Hepatocyte (in vitro differentiated cells): Measurements from ENCODE around the gene GRK3. TPM values are rescaled to one million over a fixed set of nuclear protein-coding genes. Genes with fewer than 3 reads are reported as not detected.

ENCODE experiments used
- DNase-seq: peaks from one replicate; pipeline ENCODE4 v3.0.0-alpha.2; 2016; ENCODE audit warnings: low spot score
- H2AFZ ChIP-seq: fragments of 200-600 bp; sonication (generic); 2 replicates; pipeline ENCODE4 v1.6.0; 2016; ENCODE audit warnings: antibody characterized with exemption, mild to moderate bottlenecking
- H3K27ac ChIP-seq: fragments of 200-600 bp; sonication (generic); 2 replicates; pipeline ENCODE4 v1.5.1; 2016; ENCODE audit warnings: mild to moderate bottlenecking
- H3K27me3 ChIP-seq: fragments of 200-600 bp; sonication (generic); 2 replicates; pipeline ENCODE4 v1.6.1; 2016
- H3K36me3 ChIP-seq: fragments of 200-600 bp; sonication (generic); replicated peaks from 2 replicates; pipeline ENCODE4 v1.5.1; 2016; ENCODE audit warnings: low read depth; ENCODE audit not compliant: insufficient read depth
- H3K4me1 ChIP-seq: fragments of 200-600 bp; sonication (generic); 2 replicates; pipeline ENCODE4 v1.5.1; 2016; ENCODE audit warnings: mild to moderate bottlenecking, moderate library complexity; ENCODE audit not compliant: insufficient read depth
- H3K4me2 ChIP-seq: fragments of 200-600 bp; sonication (generic); 2 replicates; pipeline ENCODE4 v1.6.0; 2016
- H3K4me3 ChIP-seq: fragments of 200-600 bp; sonication (generic); 2 replicates; pipeline ENCODE4 v1.5.1; 2016; ENCODE audit warnings: mild to moderate bottlenecking
- H3K79me2 ChIP-seq: fragments of 200-600 bp; sonication (generic); 2 replicates; pipeline ENCODE4 v1.6.0; 2017; ENCODE audit warnings: mild to moderate bottlenecking
- H3K9me2 ChIP-seq: fragments of 200-600 bp; sonication (generic); replicated peaks from 2 replicates; pipeline ENCODE4 v1.6.0; 2017; ENCODE audit warnings: mild to moderate bottlenecking; ENCODE audit not compliant: insufficient read depth
- H3K9me3 ChIP-seq: fragments of 200-600 bp; sonication (generic); 2 replicates; pipeline ENCODE4 v1.5.1; 2016; ENCODE audit warnings: low read depth, mild to moderate bottlenecking
- H4K20me1 ChIP-seq: fragments of 200-600 bp; sonication (generic); 2 replicates; pipeline ENCODE4 v1.6.0; 2016; ENCODE audit warnings: mild to moderate bottlenecking; ENCODE audit not compliant: insufficient read depth, poor library complexity, severe bottlenecking
- EZH2 ChIP-seq: fragments of 200-600 bp; sonication (generic); IDR thresholded peaks from 2 replicates; pipeline ENCODE4 v1.6.1; 2016; ENCODE audit warnings: antibody characterized with exemption, mild to moderate bottlenecking, borderline replicate concordance
- EZH2phosphoT487 ChIP-seq: fragments of 200-600 bp; sonication (generic); IDR thresholded peaks from one replicate; pipeline ENCODE4 v1.6.1; 2018; ENCODE audit warnings: antibody characterized with exemption, mild to moderate bottlenecking, low read depth, moderate library complexity; ENCODE audit not compliant: unreplicated experiment, severe bottlenecking
- WGBS: methylation state at CpG from one replicate; pipeline ENCODE4 v1.1.6; 2016; ENCODE audit warnings: low lambda C conversion rate; ENCODE audit errors: missing lambda C conversion rate; 5-methylcytosine and 5-hydroxymethylcytosine counted together
- polyA plus RNA-seq: library from polyadenylated mRNA; unstranded; fragments of >200 nt; fragmentation: Nextera tagmentation; extraction: Ambion mirVana; gene quantifications from 2 replicates; pipeline ENCODE4 v1.2.1, GENCODE V29; 2016
- total RNA-seq: library from RNA; depleted of rRNA; stranded (reverse); fragments of >200 nt; gene quantifications from 2 replicates; pipeline ENCODE4 v1.2.3, GENCODE V29; 2014
- TF ChIP-seq, protein P1 (sequence below): fragments of 200-600 bp; sonication (generic); IDR thresholded peaks from 2 replicates; pipeline ENCODE4 v1.5.1; 2016; ENCODE audit warnings: antibody characterized with exemption, mild to moderate bottlenecking; ENCODE audit not compliant: poor library complexity

Gene GRK3
- total and polyA plus RNA-seq, 2 experiments from 2014 or later = 1.5 to 7.1 TPM

- no peaks in the 10 kb centered on the region for H3K9me3 ChIP-seq
- no peak overlapping the region for H3K27ac ChIP-seq
Observed at GRCh38 chr22:25536589-25536988, 27.9 kb upstream of the GRK3 start.

DNA sequence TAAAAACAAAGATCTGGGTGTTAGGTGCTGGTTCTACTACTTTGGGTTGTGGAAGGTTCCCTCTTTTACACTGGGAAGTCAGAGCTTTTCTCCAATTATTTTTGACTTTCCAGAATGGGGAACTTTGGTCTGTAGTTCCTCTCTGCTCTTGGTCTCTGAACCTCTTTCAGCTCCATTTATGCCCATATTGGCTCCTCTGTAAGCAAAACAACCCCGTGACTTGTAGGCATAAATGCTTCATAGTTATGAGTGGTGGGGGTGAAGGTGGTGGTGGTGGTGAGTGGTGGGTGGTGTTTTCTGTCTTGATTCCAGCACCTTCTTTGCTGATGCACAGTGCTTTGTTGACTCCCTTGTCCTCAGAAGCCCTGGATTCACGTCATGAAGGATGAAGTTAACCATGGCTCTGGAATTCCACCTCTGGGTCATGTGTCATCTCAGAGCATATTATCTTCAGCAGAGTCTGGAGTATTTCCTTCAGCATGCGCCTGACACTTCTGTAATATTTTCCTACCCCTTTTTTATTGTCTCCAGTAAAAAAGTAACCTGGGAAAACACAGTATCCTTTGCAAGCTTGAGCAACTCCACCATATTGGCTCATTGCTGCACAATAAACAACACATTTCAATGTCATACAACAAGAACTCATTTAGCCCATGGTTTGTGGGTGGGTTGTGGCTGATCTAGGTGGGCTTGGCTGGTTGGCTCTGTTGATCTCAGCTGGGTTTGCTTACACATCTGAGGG, 24.1 kb upstream of the GRK3 start:
- H3K4me2 ChIP-seq = no peak overlapping the region
- H3K27me3 ChIP-seq = no peaks in the 10 kb centered on the region
- H3K9me2 ChIP-seq = no peaks in the 10 kb centered on the region
- no peaks in the 10 kb centered on the region for H3K9me3 ChIP-seq
- H3K4me1 ChIP-seq = no peaks in the 10 kb centered on the region
- no peak overlapping the region for H3K27ac ChIP-seq
- H2AFZ ChIP-seq = no peak overlapping the region
- WGBS = 77% methylated on average over 3 of the region's 3 CpGs
- no peaks in the 10 kb centered on the region for H3K36me3 ChIP-seq
- DNase-seq = peak; percentile 26
- TF ChIP-seq EZH2phosphoT487 (no peak), EZH2 (no peak)
- TF ChIP-seq, protein P1, sequence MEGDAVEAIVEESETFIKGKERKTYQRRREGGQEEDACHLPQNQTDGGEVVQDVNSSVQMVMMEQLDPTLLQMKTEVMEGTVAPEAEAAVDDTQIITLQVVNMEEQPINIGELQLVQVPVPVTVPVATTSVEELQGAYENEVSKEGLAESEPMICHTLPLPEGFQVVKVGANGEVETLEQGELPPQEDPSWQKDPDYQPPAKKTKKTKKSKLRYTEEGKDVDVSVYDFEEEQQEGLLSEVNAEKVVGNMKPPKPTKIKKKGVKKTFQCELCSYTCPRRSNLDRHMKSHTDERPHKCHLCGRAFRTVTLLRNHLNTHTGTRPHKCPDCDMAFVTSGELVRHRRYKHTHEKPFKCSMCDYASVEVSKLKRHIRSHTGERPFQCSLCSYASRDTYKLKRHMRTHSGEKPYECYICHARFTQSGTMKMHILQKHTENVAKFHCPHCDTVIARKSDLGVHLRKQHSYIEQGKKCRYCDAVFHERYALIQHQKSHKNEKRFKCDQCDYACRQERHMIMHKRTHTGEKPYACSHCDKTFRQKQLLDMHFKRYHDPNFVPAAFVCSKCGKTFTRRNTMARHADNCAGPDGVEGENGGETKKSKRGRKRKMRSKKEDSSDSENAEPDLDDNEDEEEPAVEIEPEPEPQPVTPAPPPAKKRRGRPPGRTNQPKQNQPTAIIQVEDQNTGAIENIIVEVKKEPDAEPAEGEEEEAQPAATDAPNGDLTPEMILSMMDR = no peak
- H3K79me2 ChIP-seq = no peaks in the 10 kb centered on the region
- no peak overlapping the region for H3K4me3 ChIP-seq
- H4K20me1 ChIP-seq = no peaks in the 10 kb centered on the region

More at GRCh38 chr22:25536589-25536988, 27.9 kb upstream of the GRK3 start:
- 82% methylated on average over 4 of the region's 4 CpGs for WGBS
- Histone ChIP-seq H4K20me1 (no peaks in the 10 kb centered on the region), H3K36me3 (no peaks in the 10 kb centered on the region), H3K9me2 (no peaks in the 10 kb centered on the region), H3K79me2 (no peaks in the 10 kb centered on the region), H2AFZ (no peak overlapping the region), H3K4me3 (no peak overlapping the region), H3K4me1 (no peaks in the 10 kb centered on the region), H3K4me2 (no peak overlapping the region), H3K27me3 (no peaks in the 10 kb centered on the region)
- DNase-seq = no peak
- TF ChIP-seq, protein P1 = no peak
- TF ChIP-seq EZH2 = no peak

- H3K4me2 ChIP-seq = no peak overlapping the region
- H3K27ac ChIP-seq = no peak overlapping the region
- H3K4me1 ChIP-seq = no peaks in the 10 kb centered on the region
- no peaks in the 10 kb centered on the region for H3K9me3 ChIP-seq
- H3K79me2 ChIP-seq = no peaks in the 10 kb centered on the region
- H3K36me3 ChIP-seq = no peaks in the 10 kb centered on the region
- H2AFZ ChIP-seq = no peak overlapping the region
- H3K9me2 ChIP-seq = no peaks in the 10 kb centered on the region
- no peaks in the 10 kb centered on the region for H3K27me3 ChIP-seq
- no peak for DNase-seq
- H3K4me3 ChIP-seq = no peak overlapping the region
- WGBS = 85% methylated on average over 4 of the region's 4 CpGs
- TF ChIP-seq EZH2 (no peak), EZH2phosphoT487 (no peak)
- TF ChIP-seq, protein P1 = no peak
- H4K20me1 ChIP-seq = no peaks in the 10 kb centered on the region
Observed at GRCh38 chr22:25540908-25541660, 23.4 kb upstream of the GRK3 start.
